CD14-positive monocyte (primary cell): ENCODE data around the gene MACROD2. TPM values are rescaled to one million over a fixed set of nuclear protein-coding genes. Genes with fewer than 3 reads are reported as not detected.

Experiments
- DNase-seq, 3 donors: peaks; one replicate each; pipeline ENCODE4 v3.0.0-alpha.2; 2011 to 2022
- H2AFZ ChIP-seq: 2 replicates; pipeline ENCODE4 v1.6.0; 2012; ENCODE audit warnings: mild to moderate bottlenecking, low read depth, low read length, inconsistent platforms; ENCODE audit not compliant: insufficient read depth, poor library complexity, severe bottlenecking
- H3K27ac ChIP-seq, 2 donors: 1 replicate in 1 of 2; 2 replicates in 1 of 2; pipeline ENCODE4 v1.5.1; 2012 to 2013; ENCODE audit warnings: low read length in 2 of 2, control low read depth in 1 of 2, inconsistent platforms in 1 of 2, low read depth in 1 of 2, mild to moderate bottlenecking in 1 of 2
- H3K27me3 ChIP-seq, 2 donors: one replicate each; pipeline versions ENCODE4 v1.6.0 to v1.6.1; 2011 to 2013; ENCODE audit warnings: low read length in 2 of 2; ENCODE audit not compliant: control insufficient read depth in 2 of 2, insufficient read depth in 2 of 2
- H3K36me3 ChIP-seq, 2 donors: replicated peaks in 1 of 2; 1 replicate in 1 of 2; 2 replicates in 1 of 2; pipeline versions ENCODE4 v1.5.1 to v1.6.1; 2012 to 2013; ENCODE audit warnings: low read length in 2 of 2, control low read depth in 1 of 2, inconsistent platforms in 1 of 2, mild to moderate bottlenecking in 1 of 2; ENCODE audit not compliant: insufficient read depth in 2 of 2, control insufficient read depth in 1 of 2
- H3K4me1 ChIP-seq, 2 donors: 1 replicate in 1 of 2; 2 replicates in 1 of 2; pipeline versions ENCODE4 v1.5.1 to v1.6.1; 2012 to 2013; ENCODE audit warnings: low read length in 2 of 2, control low read depth in 1 of 2, inconsistent platforms in 1 of 2, mild to moderate bottlenecking in 1 of 2, moderate library complexity in 1 of 2; ENCODE audit not compliant: insufficient read depth in 2 of 2, control insufficient read depth in 1 of 2
- H3K4me2 ChIP-seq: replicated peaks from 2 replicates; pipeline ENCODE3; 2012; ENCODE audit warnings: low read length, moderate library complexity, mild to moderate bottlenecking; ENCODE audit not compliant: poor library complexity, severe bottlenecking; ENCODE audit errors: extremely low read depth
- H3K4me3 ChIP-seq, 3 experiments: fragments of 200-600 bp in 1 of 3; sonication (generic) in 1 of 3; replicated peaks in 1 of 3; 1 replicate in 2 of 3; 2 replicates in 1 of 3; pipeline ENCODE4 v1.5.1; 2011 to 2013; ENCODE audit warnings: low read length in 3 of 3, mild to moderate bottlenecking in 3 of 3, control low read depth in 2 of 3, low read depth in 2 of 3, inconsistent platforms in 1 of 3, moderate library complexity in 1 of 3
- H3K79me2 ChIP-seq: 2 replicates; pipeline ENCODE4 v1.6.0; 2012; ENCODE audit warnings: mild to moderate bottlenecking, control low read depth, inconsistent platforms, low read length, moderate library complexity; ENCODE audit not compliant: insufficient read depth
- H3K9ac ChIP-seq: 2 replicates; pipeline ENCODE4 v1.6.0; 2017; ENCODE audit warnings: low read length, mild to moderate bottlenecking; ENCODE audit not compliant: insufficient read depth, poor library complexity, severe bottlenecking
- H3K9me3 ChIP-seq, 2 donors: replicated peaks in 1 of 2; 1 replicate in 1 of 2; 2 replicates in 1 of 2; pipeline versions ENCODE4 v1.5.1 to v1.6.1; 2012 to 2013; ENCODE audit warnings: low read length in 2 of 2, control low read depth in 1 of 2; ENCODE audit not compliant: control insufficient read depth in 1 of 2, insufficient read depth in 1 of 2
- H4K20me1 ChIP-seq: 2 replicates; pipeline ENCODE4 v1.6.0; 2012; ENCODE audit warnings: mild to moderate bottlenecking, low read length, control low read depth, moderate library complexity; ENCODE audit not compliant: insufficient read depth
- H3K27ac Mint-ChIP-seq, 7 donors: one replicate each; pipeline ENCODE4 v1.8.0; 2020; ENCODE audit warnings: mild to moderate bottlenecking in 7 of 7, mixed read lengths in 7 of 7, moderate library complexity in 6 of 7, inconsistent platforms in 2 of 7
- H3K27me3 Mint-ChIP-seq, 3 donors: one replicate each; pipeline ENCODE4 v1.8.0; 2021 to 2022; ENCODE audit warnings: low read depth in 3 of 3, mild to moderate bottlenecking in 3 of 3, mixed read lengths in 3 of 3, moderate library complexity in 3 of 3, inconsistent platforms in 1 of 3
- H3K36me3 Mint-ChIP-seq, 2 donors: one replicate each; pipeline ENCODE4 v1.8.0; 2020; ENCODE audit warnings: mixed read lengths in 2 of 2, inconsistent platforms in 1 of 2, mild to moderate bottlenecking in 1 of 2
- H3K4me1 Mint-ChIP-seq: one replicate; pipeline ENCODE4 v1.8.0; 2020; ENCODE audit warnings: mild to moderate bottlenecking, mixed read lengths
- H3K4me3 Mint-ChIP-seq, 2 donors: one replicate each; pipeline ENCODE4 v1.8.0; 2020; ENCODE audit warnings: mild to moderate bottlenecking in 2 of 2, mixed read lengths in 2 of 2, moderate library complexity in 1 of 2
- H3K9me3 Mint-ChIP-seq, 7 donors: one replicate each; pipeline ENCODE4 v1.8.0; 2020 to 2022; ENCODE audit warnings: mixed read lengths in 7 of 7, mild to moderate bottlenecking in 6 of 7, moderate library complexity in 6 of 7, inconsistent platforms in 2 of 7
- WGBS: methylation state at CpG from one replicate; pipeline ENCODE4 v1.1.5; 2013; ENCODE audit warnings: missing lambda C conversion rate; ENCODE audit not compliant: insufficient coverage; 5-methylcytosine and 5-hydroxymethylcytosine counted together
- intact Hi-C, 2 donors: fragments of 100-400 bp; cut with micrococcal nuclease; formaldehyde crosslinking; loops; one replicate each; pipeline versions ENCODE4 v1.15.0 to v1.15.1; 2023
- polyA plus RNA-seq, 3 donors: library from polyadenylated mRNA; depleted of rRNA in 1 of 3; unstranded in 2 of 3; stranded (reverse) in 1 of 3; fragments of 300-500 nt in 2 of 3; fragments of >200 nt in 1 of 3; fragmentation: Illumina TruSeq in 2 of 3; gene quantifications; 1 replicate in 2 of 3; 2 replicates in 1 of 3; pipeline ENCODE4 v1.2.3, GENCODE V29; 2012 to 2021
- TF ChIP-seq, protein P1 (sequence below): fragments of 200-600 bp; IDR thresholded peaks from one replicate; pipeline ENCODE4 v1.8.0; 2022; ENCODE audit warnings: antibody characterized with exemption, mild to moderate bottlenecking

MACROD2 gene
- polyA plus RNA-seq, 3 donors = 0.23 TPM; not detected in 2

DNA sequence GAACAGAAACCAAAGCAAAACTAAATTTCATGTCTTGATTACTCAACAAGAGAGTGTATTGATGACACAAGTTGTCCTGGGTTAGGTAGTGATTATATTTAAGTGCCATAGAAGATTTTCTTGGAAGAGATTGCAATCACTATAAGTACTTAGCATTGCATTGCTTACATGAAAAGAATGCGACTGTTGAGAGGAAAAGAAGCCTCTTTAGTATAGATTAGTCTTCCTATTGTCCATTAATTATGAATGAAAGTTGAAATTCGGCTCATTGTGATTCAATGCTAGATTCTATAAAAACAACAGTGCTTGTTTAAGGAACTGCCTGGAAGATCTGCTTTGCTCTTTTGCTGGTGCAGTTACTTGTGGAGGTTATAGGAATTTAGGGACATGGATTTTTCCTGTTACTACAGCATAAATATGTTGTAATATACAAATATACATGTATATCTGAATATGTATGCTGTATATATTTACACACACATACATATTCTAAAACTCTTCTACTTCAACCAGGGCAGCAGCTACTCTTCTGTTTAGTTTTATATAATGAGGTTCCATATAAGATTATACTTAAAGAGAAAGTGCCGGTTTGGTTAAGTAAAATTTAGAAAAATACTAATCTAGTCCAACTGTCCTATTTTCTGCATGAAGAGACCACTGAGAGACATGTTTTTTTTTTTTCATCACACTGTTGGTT lies 1781.6 kb downstream of the MACROD2 start:
- no peak overlapping the region for H3K27ac ChIP-seq
- H3K36me3 ChIP-seq = no peaks in the 10 kb centered on the region
- Mint-ChIP-seq H3K36me3 (no peaks in the 10 kb centered on the region), H3K4me3 (no peak overlapping the region), H3K27me3 (no peaks in the 10 kb centered on the region), H3K27ac (no peak overlapping the region), H3K4me1 (no peaks in the 10 kb centered on the region), H3K9me3 (peaks cover 0 to 16% (median 5%) of the 10 kb centered on the region in 7 donors)
- TF ChIP-seq, protein P1, sequence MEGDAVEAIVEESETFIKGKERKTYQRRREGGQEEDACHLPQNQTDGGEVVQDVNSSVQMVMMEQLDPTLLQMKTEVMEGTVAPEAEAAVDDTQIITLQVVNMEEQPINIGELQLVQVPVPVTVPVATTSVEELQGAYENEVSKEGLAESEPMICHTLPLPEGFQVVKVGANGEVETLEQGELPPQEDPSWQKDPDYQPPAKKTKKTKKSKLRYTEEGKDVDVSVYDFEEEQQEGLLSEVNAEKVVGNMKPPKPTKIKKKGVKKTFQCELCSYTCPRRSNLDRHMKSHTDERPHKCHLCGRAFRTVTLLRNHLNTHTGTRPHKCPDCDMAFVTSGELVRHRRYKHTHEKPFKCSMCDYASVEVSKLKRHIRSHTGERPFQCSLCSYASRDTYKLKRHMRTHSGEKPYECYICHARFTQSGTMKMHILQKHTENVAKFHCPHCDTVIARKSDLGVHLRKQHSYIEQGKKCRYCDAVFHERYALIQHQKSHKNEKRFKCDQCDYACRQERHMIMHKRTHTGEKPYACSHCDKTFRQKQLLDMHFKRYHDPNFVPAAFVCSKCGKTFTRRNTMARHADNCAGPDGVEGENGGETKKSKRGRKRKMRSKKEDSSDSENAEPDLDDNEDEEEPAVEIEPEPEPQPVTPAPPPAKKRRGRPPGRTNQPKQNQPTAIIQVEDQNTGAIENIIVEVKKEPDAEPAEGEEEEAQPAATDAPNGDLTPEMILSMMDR = no peak
- DNase-seq = no peak
- intact Hi-C loops = no loop called here
- H3K4me2 ChIP-seq = no peak overlapping the region
- no peak overlapping the region for H2AFZ ChIP-seq
- no peak overlapping the region for H3K4me3 ChIP-seq
- no peaks in the 10 kb centered on the region for H3K27me3 ChIP-seq
- H3K9me3 ChIP-seq = no peaks in the 10 kb centered on the region
- H3K79me2 ChIP-seq = no peaks in the 10 kb centered on the region
- no peaks in the 10 kb centered on the region for H4K20me1 ChIP-seq
- H3K4me1 ChIP-seq = no peaks in the 10 kb centered on the region
- no peak overlapping the region for H3K9ac ChIP-seq
- no CpG with 5 or more reads among the region's 3 CpGs for WGBS

DNA sequence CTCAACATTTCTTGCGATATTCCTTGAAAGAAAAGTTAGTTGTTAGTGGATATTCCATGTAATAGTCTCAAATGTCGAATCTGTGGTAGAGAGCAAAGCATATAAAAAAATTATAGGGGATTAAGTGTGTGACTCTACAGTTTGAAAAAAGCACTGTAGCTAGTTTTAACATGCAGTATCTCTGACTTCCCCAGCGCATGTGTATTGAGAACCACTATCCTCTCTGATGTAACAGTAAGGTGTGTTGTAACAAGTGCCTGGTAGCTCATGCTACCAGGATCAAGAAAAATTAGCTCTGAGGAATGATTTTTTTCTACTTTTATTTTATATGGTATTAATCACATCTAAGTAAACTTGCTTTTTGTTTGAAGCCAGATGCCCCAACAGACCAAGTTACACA lies 1788.7 kb downstream of the MACROD2 start:
- H3K27me3 Mint-ChIP-seq = peaks cover 0 to 2% (median 0%) of the 10 kb centered on the region in 3 donors
- no CpG with 5 or more reads among the region's 3 CpGs for WGBS
- no peak overlapping the region for H3K9ac ChIP-seq
- no peak for DNase-seq
- H2AFZ ChIP-seq = no peak overlapping the region
- H3K4me3 Mint-ChIP-seq = no peak overlapping the region
- no peaks in the 10 kb centered on the region for H4K20me1 ChIP-seq
- no peak overlapping the region for H3K27ac ChIP-seq
- H3K4me1 Mint-ChIP-seq = no peaks in the 10 kb centered on the region
- H3K27me3 ChIP-seq = no peaks in the 10 kb centered on the region
- no peaks in the 10 kb centered on the region for H3K79me2 ChIP-seq
- no peak overlapping the region for H3K27ac Mint-ChIP-seq
- intact Hi-C loops = no loop called here
- no peaks in the 10 kb centered on the region for H3K36me3 ChIP-seq
- no peak overlapping the region for H3K4me2 ChIP-seq
- TF ChIP-seq, protein P1 = no peak
- no peaks in the 10 kb centered on the region for H3K36me3 Mint-ChIP-seq
- H3K4me1 ChIP-seq = no peaks in the 10 kb centered on the region
- no peak overlapping the region for H3K4me3 ChIP-seq
- H3K9me3 Mint-ChIP-seq = peaks cover 0 to 6% (median 0%) of the 10 kb centered on the region in 7 donors
- H3K9me3 ChIP-seq = no peaks in the 10 kb centered on the region
